Fibroblast of peridontal ligament (primary cell): ENCODE results near the gene SCML2.
A peak's percentile ranks its signal among the peaks of the same experiment; 100 is the strongest.
"Not testable (repeated sequence)": the region's sequence is repeated elsewhere in the genome, so short reads cannot be mapped to it uniquely, and the experiment has no call there.

Experiments used
- DNase-seq: peaks from one replicate; pipeline ENCODE4 v3.0.0-alpha.2; 2010; ENCODE audit errors: extremely low read depth

Gene SCML2

GRCh38 chrX:18354369-18355223, at the start of gene SCML2:
SCML2 (minus strand) TSS chrX:18354688; CDS start chrX:18334071, 20,617 bp downstream.
- peak; percentile 54 for DNase-seq

GRCh38 chrX:18401848-18402213, 47.3 kb upstream of the SCML2 start:
- DNase-seq: no peak

- DNase-seq: no peak
These were observed 40.0 kb upstream of the SCML2 start for GRCh38 chrX:18394477-18394876.

- peak; percentile 76 for DNase-seq
These were observed 36.6 kb upstream of the SCML2 start for GRCh38 chrX:18390941-18391538.

- no peak for DNase-seq
These were observed 35.5 kb upstream of the SCML2 start for GRCh38 chrX:18389966-18390365.

- peak; percentile 32 for DNase-seq
These were observed 23.3 kb upstream of the SCML2 start for GRCh38 chrX:18377796-18378195.

GRCh38 chrX:18375131-18375805, 20.8 kb upstream of the SCML2 start:
- not testable (repeated sequence) for DNase-seq

GRCh38 chrX:18369096-18369495, 14.6 kb upstream of the SCML2 start:
- DNase-seq: not testable (repeated sequence)

GRCh38 chrX:18368402-18368801, 13.9 kb upstream of the SCML2 start:
- DNase-seq: no peak

GRCh38 chrX:18360867-18361266, 6.4 kb upstream of the SCML2 start:
- no peak for DNase-seq

- DNase-seq: no peak
These were observed 538 bp downstream of the SCML2 start for GRCh38 chrX:18353931-18354368.

- no peak for DNase-seq
These were observed 2.7 kb downstream of the SCML2 start for GRCh38 chrX:18351784-18352183.

GRCh38 chrX:18348047-18348446, 6.4 kb downstream of the SCML2 start:
- DNase-seq: peak; percentile 50

GRCh38 chrX:18309401-18309800, 45.1 kb downstream of the SCML2 start:
- DNase-seq: no peak

GRCh38 chrX:18297251-18297650, 57.2 kb downstream of the SCML2 start:
- no peak for DNase-seq

- no peak for DNase-seq
These were observed 59.6 kb downstream of the SCML2 start for GRCh38 chrX:18294893-18295292.

- peak; percentile 45 for DNase-seq
These were observed 63.4 kb downstream of the SCML2 start for GRCh38 chrX:18291006-18291545.

GRCh38 chrX:18290200-18290599, 64.3 kb downstream of the SCML2 start:
- DNase-seq: peak; percentile 52

GRCh38 chrX:18288716-18289115, 65.8 kb downstream of the SCML2 start:
- DNase-seq: no peak

- DNase-seq: no peak
These were observed 68.1 kb downstream of the SCML2 start for GRCh38 chrX:18286322-18286831.

GRCh38 chrX:18278449-18278848, 76.0 kb downstream of the SCML2 start:
- no peak for DNase-seq

GRCh38 chrX:18272222-18272621, 82.3 kb downstream of the SCML2 start:
- DNase-seq: no peak
